Measurements from ENCODE around the gene SAFB2. TPM values are rescaled to one million over a fixed set of nuclear protein-coding genes. Genes with fewer than 3 reads are reported as not detected.

SAFB2 gene
- total and polyA plus RNA-seq, 2 donors (not counting 1 experiment from before 2014, with no cell fraction given) = 76.5 to 242 TPM

GRCh38 chr19:5545984-5546383 is 76.6 kb downstream of the SAFB2 start:
- CTCF ChIA-PET = no interaction called here
- Mint-ChIP-seq H3K4me3 (no peak overlapping the region), H3K27me3 (peaks cover under 1% of the 10 kb centered on the region), H3K27ac (no peak overlapping the region), H3K9me3 (ENCODE audit: insufficient read depth) (no peaks in the 10 kb centered on the region), H3K4me1 (no peaks in the 10 kb centered on the region)
- POLR2A ChIA-PET = interaction anchor here (0.6 kb wide), 1 partner anchor 213 kb away, joined by 4 read pairs; no protein-coding TSS in a partner anchor
- no peaks in the 10 kb centered on the region for H3K79me2 ChIP-seq (ENCODE audit: control insufficient read depth, insufficient read depth, low read length)
- peaks cover 0 to 5% (median 0%) of the 10 kb centered on the region in 3 donors for H3K9me3 ChIP-seq (ENCODE audit: control extremely low read depth in 1 of 3, control insufficient read depth in 2 of 3, insufficient read depth in 1 of 3, low read length in 2 of 3)
- no peaks in the 10 kb centered on the region for H3K27me3 ChIP-seq (replicated peaks in 1 of 4; ENCODE audit: control extremely low read depth in 1 of 4, control insufficient read depth in 3 of 4, insufficient read depth in 4 of 4, low read length in 3 of 4)
- TF ChIP-seq, protein P1, sequence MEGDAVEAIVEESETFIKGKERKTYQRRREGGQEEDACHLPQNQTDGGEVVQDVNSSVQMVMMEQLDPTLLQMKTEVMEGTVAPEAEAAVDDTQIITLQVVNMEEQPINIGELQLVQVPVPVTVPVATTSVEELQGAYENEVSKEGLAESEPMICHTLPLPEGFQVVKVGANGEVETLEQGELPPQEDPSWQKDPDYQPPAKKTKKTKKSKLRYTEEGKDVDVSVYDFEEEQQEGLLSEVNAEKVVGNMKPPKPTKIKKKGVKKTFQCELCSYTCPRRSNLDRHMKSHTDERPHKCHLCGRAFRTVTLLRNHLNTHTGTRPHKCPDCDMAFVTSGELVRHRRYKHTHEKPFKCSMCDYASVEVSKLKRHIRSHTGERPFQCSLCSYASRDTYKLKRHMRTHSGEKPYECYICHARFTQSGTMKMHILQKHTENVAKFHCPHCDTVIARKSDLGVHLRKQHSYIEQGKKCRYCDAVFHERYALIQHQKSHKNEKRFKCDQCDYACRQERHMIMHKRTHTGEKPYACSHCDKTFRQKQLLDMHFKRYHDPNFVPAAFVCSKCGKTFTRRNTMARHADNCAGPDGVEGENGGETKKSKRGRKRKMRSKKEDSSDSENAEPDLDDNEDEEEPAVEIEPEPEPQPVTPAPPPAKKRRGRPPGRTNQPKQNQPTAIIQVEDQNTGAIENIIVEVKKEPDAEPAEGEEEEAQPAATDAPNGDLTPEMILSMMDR (IDR thresholded peaks at IDR 0.05) = no peak
- TF ChIP-seq EZH2 (IDR thresholded peaks at IDR 0.05; ENCODE audit: borderline replicate concordance, insufficient read depth, low read depth, low read length, poor library complexity, severe bottlenecking) = no peak
- no peak overlapping the region for H3K27ac ChIP-seq (ENCODE audit: low read length in 2 of 2)
- no peak overlapping the region for H3K4me3 ChIP-seq (ENCODE audit: control extremely low read depth in 1 of 5, extremely low read depth in 1 of 5, insufficient read depth in 1 of 5, low read depth in 2 of 5, low read length in 4 of 5)
- DNase-seq = no peak
- H3K36me3 ChIP-seq (replicated peaks in 1 of 2; ENCODE audit: control extremely low read depth in 1 of 2, control insufficient read depth in 1 of 2, extremely low read depth in 1 of 2, insufficient read depth in 2 of 2, low read length in 1 of 2) = no peaks in the 10 kb centered on the region
- intact Hi-C loops (cut with micrococcal nuclease) = no loop called here
- H2AFZ ChIP-seq (ENCODE audit: insufficient read depth, low read depth, low read length, poor library complexity, severe bottlenecking) = no peak overlapping the region
- WGBS (ENCODE audit: insufficient coverage) = 80% methylated on average over 2 of the region's 4 CpGs
- ATAC-seq (ENCODE audit: low read depth) = no peak
- H3K4me1 ChIP-seq (ENCODE audit: control insufficient read depth in 2 of 2, insufficient read depth in 2 of 2, low read length in 2 of 2) = no peaks in the 10 kb centered on the region
- H4K20me1 ChIP-seq (ENCODE audit: control insufficient read depth, insufficient read depth, low read length, poor library complexity, severe bottlenecking) = no peaks in the 10 kb centered on the region
- no peak overlapping the region for H3K4me2 ChIP-seq (replicated peaks; ENCODE audit: low read depth, low read length, poor library complexity, severe bottlenecking)
- no peak overlapping the region for H3K9ac ChIP-seq (ENCODE audit: low read length)

DNA sequence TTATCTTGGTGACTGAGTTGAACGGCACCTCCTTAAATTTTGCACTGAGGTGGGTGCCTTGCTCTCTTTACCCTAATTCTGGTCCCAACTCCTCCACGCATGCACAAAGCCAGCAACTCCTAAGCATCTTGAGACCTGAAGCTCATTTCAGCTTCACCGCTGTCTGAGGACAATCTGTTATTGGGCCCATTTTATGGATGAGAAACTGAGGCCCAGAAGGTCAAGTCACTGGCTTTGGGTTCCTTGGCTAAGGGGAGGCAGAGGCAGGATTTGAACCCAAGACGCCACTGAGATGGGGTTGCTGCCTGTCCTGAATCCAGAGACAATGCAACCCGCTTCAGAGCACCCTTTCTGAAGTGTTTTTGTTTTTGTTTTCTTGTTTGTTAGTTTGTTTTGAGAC is 77.5 kb downstream of the SAFB2 start:
- no peak overlapping the region for H3K27ac Mint-ChIP-seq
- Histone ChIP-seq H4K20me1 (ENCODE audit: control insufficient read depth, insufficient read depth, low read length, poor library complexity, severe bottlenecking) (no peaks in the 10 kb centered on the region), H3K79me2 (ENCODE audit: control insufficient read depth, insufficient read depth, low read length) (no peaks in the 10 kb centered on the region), H3K4me3 (ENCODE audit: control extremely low read depth in 1 of 5, extremely low read depth in 1 of 5, insufficient read depth in 1 of 5, low read depth in 2 of 5, low read length in 4 of 5) (no peak overlapping the region), H3K36me3 (replicated peaks in 1 of 2; ENCODE audit: control extremely low read depth in 1 of 2, control insufficient read depth in 1 of 2, extremely low read depth in 1 of 2, insufficient read depth in 2 of 2, low read length in 1 of 2) (no peaks in the 10 kb centered on the region), H3K9ac (ENCODE audit: low read length) (no peak overlapping the region), H3K27me3 (replicated peaks in 1 of 4; ENCODE audit: control extremely low read depth in 1 of 4, control insufficient read depth in 3 of 4, insufficient read depth in 4 of 4, low read length in 3 of 4) (no peaks in the 10 kb centered on the region), H2AFZ (ENCODE audit: insufficient read depth, low read depth, low read length, poor library complexity, severe bottlenecking) (no peak overlapping the region), H3K9me3 (ENCODE audit: control extremely low read depth in 1 of 3, control insufficient read depth in 2 of 3, insufficient read depth in 1 of 3, low read length in 2 of 3) (peaks cover 0 to 9% (median 0%) of the 10 kb centered on the region in 3 donors), H3K4me2 (replicated peaks; ENCODE audit: low read depth, low read length, poor library complexity, severe bottlenecking) (no peak overlapping the region), H3K27ac (ENCODE audit: low read length in 2 of 2) (no peak overlapping the region), H3K4me1 (ENCODE audit: control insufficient read depth in 2 of 2, insufficient read depth in 2 of 2, low read length in 2 of 2) (no peaks in the 10 kb centered on the region)
- TF ChIP-seq, protein P1 (IDR thresholded peaks at IDR 0.05) = no peak
- TF ChIP-seq EZH2 (IDR thresholded peaks at IDR 0.05; ENCODE audit: borderline replicate concordance, insufficient read depth, low read depth, low read length, poor library complexity, severe bottlenecking) = no peak
- CTCF ChIA-PET = no interaction called here
- intact Hi-C loops (cut with micrococcal nuclease) = no loop called here
- no peaks in the 10 kb centered on the region for H3K9me3 Mint-ChIP-seq (ENCODE audit: insufficient read depth)
- no peak for DNase-seq
- 93% methylated on average over 3 of the region's 5 CpGs for WGBS (ENCODE audit: insufficient coverage)
- no peaks in the 10 kb centered on the region for H3K27me3 Mint-ChIP-seq
- no peak overlapping the region for H3K4me3 Mint-ChIP-seq
- no peak for ATAC-seq (ENCODE audit: low read depth)
- POLR2A ChIA-PET = no interaction called here
- H3K4me1 Mint-ChIP-seq = no peaks in the 10 kb centered on the region

All from B cell (primary cell).